GM12878 (cell line): ENCODE measurements around the gene FAM120A. TPM values are rescaled to one million over a fixed set of nuclear protein-coding genes. Genes with fewer than 3 reads are reported as not detected.

Experiments used
- ATAC-seq: fragments of 200-7000 bp; cut with Tn5 transposase; 3 replicates; pipeline ENCODE4 v1.9.1; 2020; ENCODE audit warnings: mild to moderate bottlenecking, moderate library complexity
- BruUV-seq: library from RNA; stranded (reverse); fragments of 400-500 nt; replicated peaks from 2 replicates; lab custom pipeline; 2021; lab: Mats Ljungman, UMichigan
- CTCF ChIA-PET: fragments of 300-600 bp; sonication (Branson Sonifier 250); formaldehyde crosslinking; extraction: SDS; loops from one replicate; lab custom pipeline; 2021; ENCODE audit warnings: inconsistent platforms; lab: Yijun Ruan, JAX
- POLR2A ChIA-PET: fragments of 350-600 bp; formaldehyde crosslinking; extraction: SDS; loops from one replicate; lab custom pipeline; 2021; ENCODE audit warnings: inconsistent platforms; lab: Charles Lee
- RAD21 ChIA-PET: fragments of 300-600 bp; sonication (Branson Sonifier 250); formaldehyde crosslinking; loops from one replicate; lab custom pipeline; 2023; ENCODE audit warnings: antibody characterized with exemption; ENCODE audit not compliant: unreplicated experiment; lab: Charles Lee
- SMC1A ChIA-PET: fragments of 300-600 bp; sonication (Branson Sonifier 250); formaldehyde crosslinking; loops from one replicate; lab custom pipeline; 2023; ENCODE audit not compliant: unreplicated experiment, uncharacterized antibody; lab: Charles Lee
- DNase-seq: peaks from one replicate; pipeline ENCODE4 v3.0.0-alpha.2; 2011; ENCODE audit warnings: low read depth, low spot score
- FAIRE-seq: peaks from 3 replicates; lab custom pipeline; 2011; peaks lifted over from hg19 to GRCh38; lab: Jason Lieb, UNC
- H2AFZ ChIP-seq: 2 replicates; pipeline ENCODE4 v1.6.0; 2011; ENCODE audit warnings: low read depth, low read length, control low read depth; ENCODE audit not compliant: control insufficient read depth
- H3K27ac ChIP-seq: 2 replicates; pipeline ENCODE4 v1.5.1; 2011; ENCODE audit warnings: control low read depth; ENCODE audit not compliant: control insufficient read depth, insufficient read depth
- H3K27me3 ChIP-seq, 2 experiments: replicated peaks in 1 of 2; 2 replicates each; pipeline versions ENCODE4 v1.6.0 to v1.6.1; 2011; ENCODE audit warnings: low read length in 1 of 2; ENCODE audit not compliant: control insufficient read depth in 2 of 2, insufficient read depth in 2 of 2
- H3K36me3 ChIP-seq, 2 experiments: 2 replicates each; pipeline ENCODE4 v1.5.1; 2011; ENCODE audit warnings: low read length in 1 of 2; ENCODE audit not compliant: control insufficient read depth in 2 of 2, insufficient read depth in 2 of 2
- H3K4me1 ChIP-seq: 2 replicates; pipeline ENCODE4 v1.6.1; 2011; ENCODE audit warnings: mild to moderate bottlenecking, low read length, moderate library complexity, mixed read lengths; ENCODE audit not compliant: control insufficient read depth, insufficient read depth
- H3K4me2 ChIP-seq: 2 replicates; pipeline ENCODE4 v1.6.0; 2011; ENCODE audit warnings: control low read depth; ENCODE audit not compliant: control insufficient read depth, insufficient read depth
- H3K4me3 ChIP-seq: fragments of 200-600 bp; sonication (generic); 2 replicates; pipeline ENCODE4 v1.5.1; 2016
- H3K79me2 ChIP-seq: 2 replicates; pipeline ENCODE4 v1.6.0; 2011; ENCODE audit warnings: low read length; ENCODE audit not compliant: control insufficient read depth, insufficient read depth
- H3K9ac ChIP-seq: 2 replicates; pipeline ENCODE4 v1.8.0; 2011; ENCODE audit warnings: low read length, control low read depth, mixed read lengths; ENCODE audit not compliant: control insufficient read depth, insufficient read depth
- H3K9me3 ChIP-seq: replicated peaks from 3 replicates; pipeline ENCODE4 v1.5.1; 2011; ENCODE audit warnings: mild to moderate bottlenecking, low read length; ENCODE audit not compliant: control insufficient read depth, insufficient read depth
- H4K20me1 ChIP-seq: 2 replicates; pipeline ENCODE4 v1.6.0; 2011; ENCODE audit not compliant: control insufficient read depth, insufficient read depth
- E2F4 ChIP-seq: IDR thresholded peaks from 2 replicates; pipeline ENCODE4 v1.6.1; 2012; ENCODE audit warnings: low read depth, low read length, improper control_type of control experiment
- EED ChIP-seq: sonication (generic); IDR thresholded peaks from 2 replicates; pipeline ENCODE4 v1.6.1; 2016; ENCODE audit warnings: antibody characterized with exemption, low read depth
- HDAC6 ChIP-seq: fragments of 200-600 bp; sonication (generic); IDR thresholded peaks from one replicate; pipeline ENCODE4 v1.8.0; 2017; ENCODE audit warnings: antibody characterized with exemption; ENCODE audit not compliant: unreplicated experiment
- HDGF ChIP-seq: fragments of 450-650 bp; IDR thresholded peaks from 2 replicates; pipeline ENCODE4 v1.6.1; 2016; ENCODE audit warnings: antibody characterized with exemption
- MEF2A ChIP-seq: IDR thresholded peaks from 2 replicates; pipeline ENCODE4 v1.6.1; 2011; ENCODE audit warnings: low read depth, mild to moderate bottlenecking, low read length, moderate library complexity; ENCODE audit not compliant: insufficient read depth
- NFIC ChIP-seq: IDR thresholded peaks from 2 replicates; pipeline ENCODE4 v1.6.1; 2012; ENCODE audit warnings: low read depth, mild to moderate bottlenecking, inconsistent platforms, low read length, moderate library complexity
- PML ChIP-seq: IDR thresholded peaks from 2 replicates; pipeline ENCODE4 v1.6.1; 2012; ENCODE audit warnings: low read length, inconsistent platforms
- YBX1 ChIP-seq: fragments of 450-650 bp; IDR thresholded peaks from 2 replicates; pipeline ENCODE4 v1.6.1; 2016; ENCODE audit warnings: antibody characterized with exemption
- ZNF384 ChIP-seq: IDR thresholded peaks from 2 replicates; pipeline ENCODE4 v1.6.1; 2012; ENCODE audit warnings: low read depth, mild to moderate bottlenecking, low read length, improper control_type of control experiment, borderline replicate concordance
- WGBS: methylation state at CpG from one replicate; pipeline ENCODE4 v1.1.6; 2016; ENCODE audit warnings: low lambda C conversion rate; ENCODE audit not compliant: insufficient replicate concordance, insufficient coverage; ENCODE audit errors: missing lambda C conversion rate; 5-methylcytosine and 5-hydroxymethylcytosine counted together
- in situ Hi-C: fragments of 300-500 bp; cut with MboI; formaldehyde crosslinking; loops from 9 replicates; pipeline ENCODE4 v1.14.3; 2018; ENCODE audit warnings: mixed read lengths
- intact Hi-C: fragments of 100-400 bp; cut with micrococcal nuclease; formaldehyde crosslinking; loops from one replicate; pipeline ENCODE4 v1.14.2; 2022; ENCODE audit not compliant: unreplicated experiment
- polyA plus RNA-seq, 11 experiments: library from polyadenylated mRNA; depleted of rRNA in 4 of 11; unstranded in 6 of 11; stranded (reverse) in 5 of 11; fragments of >200 nt; fragmentation: Nextera tagmentation in 4 of 11; fragmentation: Illumina TruSeq in 1 of 11; extraction: Ambion mirVana in 4 of 11; extraction: Trizol in 1 of 11; gene quantifications; 1 replicate in 1 of 11; 2 replicates in 10 of 11; pipeline versions ENCODE4 v1.2.1 to v1.2.3, GENCODE V29; 2011 to 2016; ENCODE audit warnings: inconsistent platforms in 2 of 11, missing spikeins in 2 of 11, low read depth in 1 of 11
- total RNA-seq, 4 experiments: library from RNA; depleted of rRNA in 3 of 4; stranded (reverse); fragments of >200 nt in 3 of 4; fragmentation: Illumina TruSeq in 1 of 4; extraction: Trizol in 1 of 4; gene quantifications; 2 replicates each; pipeline versions ENCODE4 v1.2.1 to v1.2.3, GENCODE V29; 2013 to 2021

FAM120A gene
- total and polyA plus RNA-seq, 10 of the 15 experiments (the other 5 are each of a cell fraction or from before 2014, with no cell fraction given), result 13.1 to 89.6 (median 52.5) TPM

DNA sequence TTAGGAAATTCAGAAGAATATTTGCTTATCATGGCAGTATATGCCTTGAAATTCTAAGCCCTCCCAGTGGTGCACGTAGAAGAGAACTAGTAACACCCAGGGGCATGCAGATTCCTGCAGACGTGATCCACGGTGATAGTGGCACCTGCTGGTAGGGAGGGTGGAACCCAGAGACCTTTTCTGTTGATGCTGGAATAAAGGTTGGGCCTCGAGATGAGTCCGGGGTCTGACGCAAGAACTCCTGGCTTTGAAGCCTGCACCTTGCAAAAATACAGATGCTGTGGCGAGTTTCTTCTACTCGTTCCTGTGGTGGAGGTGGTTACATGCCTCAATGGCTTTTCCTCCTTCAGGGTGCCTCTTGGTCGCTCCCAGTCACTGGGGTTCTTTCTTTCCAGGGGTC, 85.4 kb downstream of the FAM120A start (continued):
- TF ChIP-seq E2F4 (no peak), HDGF (no peak), MEF2A (no peak)

DNA sequence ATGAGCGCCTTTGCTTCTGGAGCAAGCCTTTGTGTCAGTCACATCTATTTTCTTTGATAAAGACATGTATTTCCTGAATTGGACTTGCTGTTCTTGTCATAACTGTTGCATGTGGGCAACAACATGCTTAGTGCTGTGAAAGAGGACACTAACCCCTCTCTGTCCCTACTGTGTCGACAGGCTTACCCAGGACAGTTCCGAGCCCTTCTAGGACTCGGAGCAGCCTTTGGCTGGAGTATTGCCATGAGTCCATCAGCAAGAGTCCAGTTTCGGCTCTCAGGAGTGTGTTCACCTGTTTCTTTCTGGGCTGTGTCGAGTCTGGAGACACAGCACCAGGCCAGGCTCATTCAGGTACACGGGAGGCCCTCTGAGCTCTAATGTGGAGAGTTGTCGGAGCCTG, 88.8 kb downstream of the FAM120A start:
- no peak for ATAC-seq
- Histone ChIP-seq H3K36me3 (peaks cover 10 to 30% of the 10 kb centered on the region in 2 experiments; a peak in 3 of 4 replicates), H2AFZ (no peak overlapping the region)
- POLR2A ChIA-PET, result no interaction called here
- TF ChIP-seq YBX1 (no peak), HDAC6 (no peak), PML (no peak), ZNF384 (no peak), NFIC (no peak), EED (no peak)
- TF ChIP-seq, all 136 proteins: peak for 0
- intact Hi-C loops, result no loop called here
- ChIA-PET SMC1A (interaction anchor here (1.4 kb wide), 1 partner anchor 13 kb away, joined by 3 read pairs; no protein-coding TSS in a partner anchor), RAD21 (no interaction called here), CTCF (no interaction called here)
- Histone ChIP-seq H3K27ac (no peak overlapping the region), H3K27me3 (no peaks in the 10 kb centered on the region), H3K4me3 (no peak overlapping the region), H3K79me2 (no peaks in the 10 kb centered on the region; the same call in 1 of the 2 replicates), H3K4me1 (no peaks in the 10 kb centered on the region; the same call in 1 of the 2 replicates), H3K9ac (no peak overlapping the region), H3K9me3 (no peaks in the 10 kb centered on the region), H3K4me2 (no peak overlapping the region), H4K20me1 (no peaks in the 10 kb centered on the region)
- FAIRE-seq (no peak), DNase-seq (no peak)
- BruUV-seq, result no TSS peak
- 93% methylated on average over 8 of the region's 8 CpGs for WGBS
- in situ Hi-C loops, result no loop called here
